C4-2B (cell line): ENCODE data around the gene TM9SF4.

ENCODE experiments used
- CTCF ChIP-seq: fragments of 450-650 bp; conservative IDR thresholded peaks from 2 replicates; pipeline ENCODE4 v1.5.1; 2017; ENCODE audit warnings: mild to moderate bottlenecking
- ZFX ChIP-seq: fragments of 450-650 bp; IDR thresholded peaks from 2 replicates; pipeline ENCODE4 v1.6.1; 2017

DNA sequence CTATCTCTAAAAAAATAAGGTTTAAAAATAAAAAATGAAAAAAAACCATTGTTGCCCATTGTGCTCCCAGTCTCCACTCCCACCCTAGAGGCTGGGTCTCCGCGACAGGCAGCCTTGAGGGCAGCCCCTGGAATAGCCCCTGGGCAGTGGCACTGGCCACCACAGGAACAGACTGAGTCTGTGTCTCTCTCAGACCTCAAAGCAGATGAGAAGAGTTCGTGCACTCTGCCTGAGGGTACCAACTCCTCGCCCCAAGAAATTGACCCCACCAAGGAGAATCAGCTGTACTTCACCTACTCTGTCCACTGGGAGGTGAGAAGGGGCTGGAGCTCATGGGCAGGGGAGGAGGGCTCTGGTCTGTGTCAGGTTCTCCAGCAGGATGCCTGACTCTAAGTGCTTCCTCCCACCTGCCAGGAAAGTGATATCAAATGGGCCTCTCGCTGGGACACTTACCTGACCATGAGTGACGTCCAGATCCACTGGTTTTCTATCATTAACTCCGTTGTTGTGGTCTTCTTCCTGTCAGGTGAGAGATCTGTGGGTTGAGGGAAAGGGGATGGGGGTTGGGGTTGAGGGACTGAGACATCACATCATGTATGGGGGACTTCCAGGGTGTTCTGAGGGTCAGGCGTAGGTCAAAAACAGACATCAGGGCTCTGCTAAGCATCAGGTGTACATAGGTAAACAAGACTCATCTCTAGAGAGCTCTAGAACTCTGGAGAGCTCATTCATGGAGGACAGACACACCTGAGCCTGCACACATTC lies 35.6 kb downstream of the TM9SF4 start:
- TF ChIP-seq CTCF, result no peak
- no peak for TF ChIP-seq ZFX
